ENCODE data around the gene ADGRG1.

ADGRG1 gene

GRCh38 chr16:57633383-57634064 lies 5.1 kb downstream of the ADGRG1 start:
- DNase-seq (ENCODE audit: extremely low read depth in 1 of 2, low read depth in 1 of 2) = no peak

- DNase-seq (ENCODE audit: extremely low read depth in 1 of 2, low read depth in 1 of 2) = no peak
These were observed 5.7 kb downstream of the ADGRG1 start for GRCh38 chr16:57634171-57634570.

GRCh38 chr16:57635266-57636097 lies 7.1 kb downstream of the ADGRG1 start:
- DNase-seq (ENCODE audit: extremely low read depth in 1 of 2, low read depth in 1 of 2) = no peak

GRCh38 chr16:57636184-57636583 lies 7.8 kb downstream of the ADGRG1 start:
- no peak for DNase-seq (ENCODE audit: extremely low read depth in 1 of 2, low read depth in 1 of 2)

DNA sequence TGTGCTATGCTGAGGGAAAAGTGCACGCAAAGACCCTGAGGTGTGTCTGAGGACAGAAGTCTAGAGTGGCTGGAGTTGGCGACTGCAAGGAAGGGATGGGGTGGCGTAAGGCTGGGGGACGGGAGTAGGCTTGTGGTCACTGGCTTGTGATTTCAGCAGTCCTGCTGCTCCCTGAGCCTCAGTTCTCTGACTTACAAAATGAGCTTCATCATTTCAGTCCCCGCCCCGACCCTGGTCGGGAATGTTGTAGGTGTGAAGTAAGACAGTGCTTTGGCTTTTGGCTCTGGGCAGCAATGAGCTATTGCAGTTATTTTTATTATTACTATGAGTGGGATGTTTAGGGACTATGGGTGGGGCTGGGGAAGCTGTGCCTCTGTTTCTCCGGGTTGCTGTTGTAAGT lies 8.6 kb downstream of the ADGRG1 start:
- DNase-seq (ENCODE audit: extremely low read depth in 1 of 2, low read depth in 1 of 2) = no peak

DNA sequence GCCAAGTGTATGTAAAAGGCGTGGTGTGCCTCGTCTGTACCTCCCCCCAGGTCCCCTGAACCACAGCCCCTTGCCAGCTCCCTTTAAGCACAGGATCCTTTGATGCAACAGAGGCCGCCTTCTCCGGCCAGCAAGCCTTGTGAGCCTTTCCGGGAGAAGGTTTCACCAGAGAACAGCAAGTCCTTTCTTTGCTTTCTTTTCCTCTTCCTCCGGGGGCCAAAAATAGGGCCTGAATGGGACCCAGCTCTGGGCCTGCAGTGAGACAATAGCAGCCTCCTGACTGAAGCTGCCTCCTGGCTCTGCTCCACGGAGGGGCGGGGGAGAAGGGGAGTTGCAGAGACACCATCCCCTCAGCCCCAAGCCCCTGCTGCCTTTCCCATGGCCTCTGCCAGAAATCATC lies 9.0 kb downstream of the ADGRG1 start:
- no peak for DNase-seq (ENCODE audit: extremely low read depth in 1 of 2, low read depth in 1 of 2)

- DNase-seq (ENCODE audit: extremely low read depth in 1 of 2, low read depth in 1 of 2) = no peak
These were observed 9.5 kb downstream of the ADGRG1 start for GRCh38 chr16:57637965-57638364.

- DNase-seq (ENCODE audit: extremely low read depth in 1 of 2, low read depth in 1 of 2) = no peak
These were observed 10.0 kb downstream of the ADGRG1 start for GRCh38 chr16:57638381-57638780.

DNA sequence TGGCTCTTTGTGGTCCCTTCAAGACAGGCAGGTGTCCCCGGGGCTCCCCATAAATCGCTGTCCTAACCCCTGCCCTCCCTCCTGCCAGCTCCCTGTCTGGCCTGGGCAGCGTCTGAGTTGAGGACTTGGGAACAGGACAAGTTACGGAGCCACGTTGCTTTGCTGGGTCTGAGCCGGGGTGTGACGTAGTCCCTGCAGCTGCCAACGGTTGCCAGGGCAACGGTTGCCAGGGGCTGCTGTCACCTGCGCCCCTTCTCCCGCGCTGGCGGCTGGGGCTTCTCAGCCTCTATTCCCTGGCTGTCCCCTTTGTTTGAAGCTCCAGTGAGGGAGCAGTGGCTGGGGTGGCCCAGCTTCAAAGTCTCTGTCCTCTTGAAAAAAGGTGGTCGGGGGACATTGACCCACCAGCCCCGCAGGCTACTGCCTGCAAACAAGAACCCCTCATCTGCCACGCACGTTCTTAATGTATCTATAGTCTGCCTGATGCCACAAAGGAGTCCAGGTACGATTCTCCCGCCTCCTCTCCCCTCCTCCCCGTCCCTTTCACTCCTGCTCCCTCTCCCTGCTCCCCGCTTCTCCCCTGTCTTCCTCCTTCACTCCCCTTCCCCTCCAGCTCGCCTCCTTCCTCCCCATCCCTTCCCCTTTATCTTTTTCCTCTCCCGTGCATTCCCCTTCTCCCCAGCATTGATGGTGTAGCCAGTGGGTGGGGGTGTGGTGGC lies 10.9 kb downstream of the ADGRG1 start:
- no peak for DNase-seq (ENCODE audit: extremely low read depth in 1 of 2, low read depth in 1 of 2)

GRCh38 chr16:57640185-57640584 lies 11.8 kb downstream of the ADGRG1 start:
- no peak for DNase-seq (ENCODE audit: extremely low read depth in 1 of 2, low read depth in 1 of 2)

DNA sequence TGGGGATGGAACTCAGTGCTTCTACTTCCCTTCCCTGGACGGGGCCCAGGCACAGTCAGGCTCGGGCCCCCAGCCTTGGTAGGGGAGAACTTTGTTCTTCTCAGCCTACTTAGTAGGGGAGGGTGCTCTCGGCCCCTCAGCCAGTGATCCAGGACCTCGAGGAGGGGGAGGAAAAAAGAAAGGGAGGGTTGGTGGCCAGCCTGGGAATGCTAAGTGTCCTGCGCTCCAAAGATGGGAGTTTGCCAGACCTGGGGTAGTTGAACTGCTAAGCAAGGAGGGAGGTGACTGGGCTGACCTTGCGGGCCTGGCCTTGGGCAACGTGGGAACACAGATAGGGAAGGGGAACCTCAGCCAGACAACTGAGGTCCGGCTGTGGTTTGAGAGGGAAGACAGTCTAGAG lies 12.2 kb downstream of the ADGRG1 start:
- no peak for DNase-seq (ENCODE audit: extremely low read depth in 1 of 2, low read depth in 1 of 2)

DNA sequence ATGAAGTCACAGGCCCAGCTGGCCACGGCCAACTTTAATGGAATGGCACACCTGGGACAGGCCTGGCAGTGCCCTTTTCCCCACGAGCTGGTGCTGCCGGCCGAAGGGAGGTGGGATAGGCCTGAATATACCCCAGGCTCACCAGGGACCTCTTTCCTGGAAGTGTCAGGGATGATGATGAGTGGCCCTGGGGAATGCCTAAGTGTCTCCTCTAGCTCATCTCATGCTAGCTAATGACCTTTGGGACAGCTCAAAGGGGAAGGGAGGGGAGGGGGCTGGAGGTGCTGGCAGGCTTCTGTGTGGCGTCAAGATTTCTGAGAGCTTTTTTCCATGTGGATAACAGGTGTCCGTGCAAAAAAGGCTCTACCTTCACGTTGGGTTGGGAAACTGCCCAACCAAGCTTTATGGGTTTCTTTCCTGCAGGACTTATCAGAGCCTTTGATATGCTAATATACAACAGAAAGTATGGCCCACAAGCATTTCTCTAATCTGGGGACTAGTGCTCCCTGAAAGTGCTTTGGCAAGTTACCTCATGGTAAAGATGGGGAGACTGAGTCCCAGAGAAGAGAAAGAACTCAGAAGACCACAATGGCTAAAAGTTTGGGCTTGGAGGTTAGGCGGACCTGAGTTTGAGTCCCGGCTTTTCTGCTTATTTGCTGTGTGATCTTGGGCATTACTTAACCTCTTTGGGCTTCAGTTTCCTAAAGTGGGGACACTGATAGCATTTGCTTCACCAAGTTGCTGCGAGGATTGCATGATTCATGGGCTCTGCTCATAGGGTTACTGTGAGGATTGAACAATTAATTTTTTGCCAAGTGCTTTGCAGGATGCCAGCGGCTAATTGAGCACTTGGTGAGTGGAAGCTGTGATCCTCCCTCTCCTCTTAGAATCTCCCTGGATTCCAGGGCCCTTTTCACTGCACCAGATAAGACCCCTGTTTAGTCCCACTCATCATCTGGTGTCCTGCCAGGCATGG lies 14.0 kb downstream of the ADGRG1 start:
- no peak for DNase-seq (ENCODE audit: extremely low read depth in 1 of 2, low read depth in 1 of 2)

DNA sequence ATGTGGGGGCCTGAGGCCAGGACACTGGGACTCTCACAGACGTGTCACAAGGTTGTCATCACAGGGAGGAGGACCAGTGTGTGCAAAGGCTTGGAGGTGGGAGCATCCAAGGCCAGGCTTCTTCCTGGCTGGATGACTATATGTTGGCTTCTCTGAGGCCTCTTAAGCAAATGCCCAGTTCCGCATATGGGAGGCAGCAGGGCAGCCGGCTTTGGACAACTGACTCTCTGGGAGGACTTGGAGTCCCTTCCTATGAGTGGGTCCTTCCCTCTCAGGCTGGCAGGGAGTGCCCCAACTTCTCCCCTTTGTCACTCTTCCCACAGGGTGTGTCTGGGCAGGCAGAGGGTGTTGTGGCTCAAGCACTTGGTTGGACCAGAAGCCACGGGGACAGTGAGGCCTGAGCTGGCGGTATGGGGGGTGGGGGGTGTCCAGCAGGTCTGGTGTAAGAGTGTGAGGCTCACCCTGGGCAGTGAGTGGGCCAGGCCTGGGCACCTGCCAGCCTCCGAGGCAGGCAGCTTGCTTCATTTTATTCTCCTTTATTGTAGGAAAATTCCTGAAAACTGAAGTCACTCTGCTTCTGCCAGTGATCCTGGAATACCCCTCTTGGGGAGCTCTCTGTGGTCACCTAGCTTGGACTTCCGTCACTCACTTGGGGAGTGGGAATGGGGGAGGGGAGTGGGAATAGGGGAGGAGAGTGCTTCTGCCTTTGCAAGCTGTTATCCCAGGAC lies 14.9 kb downstream of the ADGRG1 start:
- no peak for DNase-seq (ENCODE audit: extremely low read depth in 1 of 2, low read depth in 1 of 2)

GRCh38 chr16:57643910-57644309 lies 15.5 kb downstream of the ADGRG1 start:
- DNase-seq (ENCODE audit: extremely low read depth in 1 of 2, low read depth in 1 of 2) = no peak

GRCh38 chr16:57644383-57645014 lies 16.1 kb downstream of the ADGRG1 start:
- no peak for DNase-seq (ENCODE audit: extremely low read depth in 1 of 2, low read depth in 1 of 2)

GRCh38 chr16:57645169-57645568 lies 16.7 kb downstream of the ADGRG1 start:
- no peak for DNase-seq (ENCODE audit: extremely low read depth in 1 of 2, low read depth in 1 of 2)

GRCh38 chr16:57645691-57646387 lies 17.4 kb downstream of the ADGRG1 start:
- DNase-seq (ENCODE audit: extremely low read depth in 1 of 2, low read depth in 1 of 2) = no peak

- no peak for DNase-seq (ENCODE audit: extremely low read depth in 1 of 2, low read depth in 1 of 2)
These were observed 18.1 kb downstream of the ADGRG1 start for GRCh38 chr16:57646388-57647039.
